ENCODE measurements around the gene LPAR3. TPM values are rescaled to one million over a fixed set of nuclear protein-coding genes. Genes with fewer than 3 reads are reported as not detected.

Gene LPAR3
- total and polyA plus RNA-seq, 3 experiments from 2014 or later, result 0.85 to 1.5 (median 1.1) TPM

DNA sequence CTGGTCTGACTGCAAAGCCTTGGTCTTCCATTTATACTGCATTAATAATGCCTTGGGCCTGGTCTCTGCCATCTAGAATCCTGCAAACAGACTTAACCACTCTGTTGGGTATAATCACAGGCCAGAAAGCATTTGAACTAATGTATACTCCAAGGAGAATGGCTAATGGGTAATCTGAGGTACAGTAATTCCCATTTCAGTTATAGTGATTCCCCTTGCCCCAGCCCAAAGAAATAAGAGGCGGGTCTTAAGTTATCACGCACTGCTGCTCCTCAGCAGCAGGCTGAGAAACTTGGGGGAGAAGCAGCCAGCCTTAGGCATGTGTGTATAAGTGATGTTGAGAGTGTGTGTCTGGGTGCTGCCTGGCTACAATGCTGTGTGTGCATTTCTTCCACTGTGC, 2.4 kb downstream of the LPAR3 start:
- Histone ChIP-seq H3K36me3 (ENCODE audit: insufficient read depth, low read length) (no peaks in the 10 kb centered on the region), H3K27ac (ENCODE audit: low read depth, low read length) (no peak overlapping the region), H3K4me1 (ENCODE audit: insufficient read depth, low read length) (peaks cover 15% of the 10 kb centered on the region), H3K27me3 (ENCODE audit: insufficient read depth, low read length, poor library complexity, severe bottlenecking) (peaks cover 12% of the 10 kb centered on the region), H3K4me3 (ENCODE audit: low read length) (no peak overlapping the region), H3K9me3 (ENCODE audit: low read length) (no peaks in the 10 kb centered on the region)
- H3K27ac Mint-ChIP-seq, result peak overlapping the region in 3 of 8 donors; percentile 2 to 8 (median 5)
- POLR2A ChIA-PET, result no interaction called here
- no peak for DNase-seq
- H3K4me3 Mint-ChIP-seq, result peak overlapping the region in 2 of 7 donors; percentile 16 to 67
- H3K36me3 Mint-ChIP-seq, result peaks cover 0 to 2% (median 1%) of the 10 kb centered on the region in 3 donors
- peaks cover 23 to 50% (median 36%) of the 10 kb centered on the region in 3 donors for H3K4me1 Mint-ChIP-seq
- H3K27me3 Mint-ChIP-seq, result peaks cover 19 to 26% of the 10 kb centered on the region in 2 donors
- CTCF ChIA-PET, result interaction anchor here (1.6 kb wide), 1 partner anchor 12 kb away, joined by 4 read pairs; no protein-coding TSS in a partner anchor
- no peaks in the 10 kb centered on the region for H3K9me3 Mint-ChIP-seq

DNA sequence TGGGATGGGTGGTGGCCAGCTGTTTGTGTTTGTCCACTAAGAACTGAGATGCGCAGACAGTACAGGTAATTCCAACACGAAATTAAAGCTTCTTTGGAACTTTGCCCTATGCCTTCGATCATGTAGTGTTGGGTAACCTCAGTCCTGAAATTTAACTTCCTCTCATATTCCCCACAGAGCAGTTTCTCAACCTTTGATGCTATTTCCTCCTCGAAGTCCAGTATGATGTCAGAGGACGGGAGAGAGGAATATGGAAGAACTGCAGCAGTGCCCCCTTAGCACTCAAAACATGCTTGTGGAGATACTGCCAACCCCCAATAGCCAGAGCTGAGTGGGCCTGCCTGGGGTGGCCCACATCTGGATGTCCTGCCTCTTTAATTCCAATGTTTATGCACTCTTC, 3.6 kb downstream of the LPAR3 start:
- peaks cover 15 to 26% of the 10 kb centered on the region in 2 donors for H3K27me3 Mint-ChIP-seq
- Histone ChIP-seq H3K9me3 (ENCODE audit: low read length) (no peaks in the 10 kb centered on the region), H3K36me3 (ENCODE audit: insufficient read depth, low read length) (no peaks in the 10 kb centered on the region), H3K27me3 (ENCODE audit: insufficient read depth, low read length, poor library complexity, severe bottlenecking) (peaks cover 12% of the 10 kb centered on the region), H3K4me3 (ENCODE audit: low read length) (no peak overlapping the region), H3K27ac (ENCODE audit: low read depth, low read length) (no peak overlapping the region), H3K4me1 (ENCODE audit: insufficient read depth, low read length) (peaks cover 15% of the 10 kb centered on the region)
- peaks cover 23 to 50% (median 36%) of the 10 kb centered on the region in 3 donors for H3K4me1 Mint-ChIP-seq
- no peak overlapping the region for H3K27ac Mint-ChIP-seq
- no peak for DNase-seq
- H3K4me3 Mint-ChIP-seq, result no peak overlapping the region
- ChIA-PET POLR2A (no interaction called here), CTCF (interaction anchor here (1.6 kb wide), 1 partner anchor 10 kb away, joined by 4 read pairs; no protein-coding TSS in a partner anchor)
- H3K36me3 Mint-ChIP-seq, result peaks cover 0 to 3% (median 1%) of the 10 kb centered on the region in 3 donors
- H3K9me3 Mint-ChIP-seq, result no peaks in the 10 kb centered on the region

DNA sequence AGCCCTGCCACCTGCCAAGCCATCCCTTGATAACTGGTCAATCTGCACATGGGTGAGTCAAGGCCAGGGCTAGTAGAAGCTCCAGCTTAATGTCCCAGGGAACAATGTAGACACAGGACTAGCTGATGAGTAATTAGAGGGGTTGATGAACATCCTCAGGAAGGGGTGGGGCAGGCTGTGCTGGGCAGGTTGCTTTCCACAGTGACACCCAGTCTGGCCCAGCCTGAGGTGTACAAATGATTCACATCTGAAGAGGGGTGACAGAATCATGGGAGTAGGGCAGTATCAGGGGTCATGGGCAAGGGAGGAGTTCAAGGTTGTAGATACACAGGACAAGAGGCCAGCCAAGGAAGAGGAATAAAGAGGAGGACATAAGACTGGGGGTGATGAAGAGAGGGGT, 4.3 kb downstream of the LPAR3 start:
- no peaks in the 10 kb centered on the region for H3K36me3 ChIP-seq (ENCODE audit: insufficient read depth, low read length)
- DNase-seq, result no peak
- peaks cover 0 to 3% (median 1%) of the 10 kb centered on the region in 3 donors for H3K36me3 Mint-ChIP-seq
- CTCF ChIA-PET, result interaction anchor here (0.8 to 1.2 kb wide), 2 partner anchors 10 to 106 kb away, joined by 3 read pairs; no protein-coding TSS in a partner anchor
- H3K9me3 ChIP-seq (ENCODE audit: low read length), result no peaks in the 10 kb centered on the region
- peak overlapping the region in 3 of 8 donors; percentile 54 to 62 (median 59) for H3K27ac Mint-ChIP-seq
- H3K4me1 Mint-ChIP-seq, result peaks cover 20 to 47% (median 31%) of the 10 kb centered on the region in 3 donors
- H3K27ac ChIP-seq (ENCODE audit: low read depth, low read length), result no peak overlapping the region
- POLR2A ChIA-PET, result interaction anchor here (0.6 kb wide), 1 partner anchor 10 kb away, joined by 4 read pairs; no protein-coding TSS in a partner anchor
- no peaks in the 10 kb centered on the region for H3K9me3 Mint-ChIP-seq
- H3K4me3 Mint-ChIP-seq, result peak overlapping the region in 1 of 7 donors; percentile 8
- peaks cover 10 to 27% of the 10 kb centered on the region in 2 donors for H3K27me3 Mint-ChIP-seq
- peaks cover 10% of the 10 kb centered on the region for H3K27me3 ChIP-seq (ENCODE audit: insufficient read depth, low read length, poor library complexity, severe bottlenecking)
- H3K4me1 ChIP-seq (ENCODE audit: insufficient read depth, low read length), result peaks cover 15% of the 10 kb centered on the region
- no peak overlapping the region for H3K4me3 ChIP-seq (ENCODE audit: low read length)

DNA sequence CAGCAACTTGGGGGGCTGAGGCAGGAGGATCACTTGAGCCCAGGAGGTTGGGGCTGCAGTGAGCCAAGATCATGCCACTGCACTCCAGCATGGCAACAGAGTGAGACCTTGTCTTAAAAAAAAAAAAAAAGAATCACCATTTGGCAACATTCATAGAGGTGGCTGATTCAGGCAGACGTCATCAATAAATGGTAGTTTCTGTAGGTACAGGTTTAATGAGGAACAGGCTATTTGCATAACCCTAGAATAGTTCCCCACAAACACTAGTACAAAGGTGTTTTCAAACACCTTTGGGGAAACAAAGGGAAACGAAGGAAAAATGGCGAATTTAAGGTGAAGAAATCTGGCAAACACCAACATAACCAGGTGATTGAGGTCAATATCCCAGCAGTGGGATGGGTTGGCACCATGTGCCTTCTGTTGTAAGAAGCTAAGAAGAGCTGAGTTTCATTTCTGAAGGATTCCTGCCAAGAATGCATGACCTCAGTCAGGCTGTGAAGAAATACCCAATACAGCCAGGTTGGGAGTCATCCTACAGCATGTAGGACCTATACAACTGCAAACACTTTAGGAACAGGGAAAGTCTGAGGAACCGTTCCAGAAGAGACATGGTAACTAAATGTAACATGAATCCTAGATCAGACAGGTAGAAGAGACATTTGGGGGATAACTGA, 5.6 kb downstream of the LPAR3 start:
- CTCF ChIA-PET, result no interaction called here
- no peaks in the 10 kb centered on the region for H3K9me3 ChIP-seq (ENCODE audit: low read length)
- H3K4me1 ChIP-seq (ENCODE audit: insufficient read depth, low read length), result peaks cover 11% of the 10 kb centered on the region
- H3K4me3 ChIP-seq (ENCODE audit: low read length), result no peak overlapping the region
- POLR2A ChIA-PET, result no interaction called here
- H3K27ac ChIP-seq (ENCODE audit: low read depth, low read length), result no peak overlapping the region
- Mint-ChIP-seq H3K36me3 (peaks cover 0 to 3% (median under 1%) of the 10 kb centered on the region in 3 donors), H3K4me1 (peaks cover 16 to 40% (median 23%) of the 10 kb centered on the region in 3 donors), H3K27me3 (peaks cover 5 to 22% of the 10 kb centered on the region in 2 donors), H3K4me3 (no peak overlapping the region), H3K9me3 (no peaks in the 10 kb centered on the region), H3K27ac (no peak overlapping the region)
- DNase-seq, result no peak
- H3K27me3 ChIP-seq (ENCODE audit: insufficient read depth, low read length, poor library complexity, severe bottlenecking), result peaks cover 2% of the 10 kb centered on the region
- no peaks in the 10 kb centered on the region for H3K36me3 ChIP-seq (ENCODE audit: insufficient read depth, low read length)

DNA sequence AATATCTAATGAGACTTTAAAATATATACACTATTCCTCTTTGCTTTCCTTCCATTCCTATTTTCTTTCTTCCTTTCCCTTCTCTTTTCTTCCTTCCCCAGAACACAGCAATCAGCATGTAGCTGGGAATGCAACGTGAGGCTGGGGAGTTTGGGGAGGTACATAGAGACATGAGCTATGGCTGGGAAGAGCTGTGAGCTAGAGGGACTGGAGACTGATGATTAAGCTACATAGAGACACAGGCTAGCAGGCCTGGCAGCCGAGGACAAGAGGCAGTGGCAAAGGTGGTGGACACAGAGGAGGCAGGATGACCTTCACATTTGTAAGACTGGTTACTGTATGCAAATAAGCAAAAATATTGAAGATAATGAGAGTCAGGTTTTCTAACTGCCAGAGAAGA, 7.5 kb downstream of the LPAR3 start:
- Histone ChIP-seq H3K4me1 (ENCODE audit: insufficient read depth, low read length) (peaks cover 11% of the 10 kb centered on the region), H3K9me3 (ENCODE audit: low read length) (no peaks in the 10 kb centered on the region), H3K27me3 (ENCODE audit: insufficient read depth, low read length, poor library complexity, severe bottlenecking) (no peaks in the 10 kb centered on the region), H3K27ac (ENCODE audit: low read depth, low read length) (no peak overlapping the region), H3K4me3 (ENCODE audit: low read length) (no peak overlapping the region), H3K36me3 (ENCODE audit: insufficient read depth, low read length) (no peaks in the 10 kb centered on the region)
- peaks cover 13 to 28% (median 15%) of the 10 kb centered on the region in 3 donors for H3K4me1 Mint-ChIP-seq
- H3K27me3 Mint-ChIP-seq, result peaks cover 4 to 17% of the 10 kb centered on the region in 2 donors
- no peak overlapping the region for H3K27ac Mint-ChIP-seq
- ChIA-PET CTCF (no interaction called here), POLR2A (no interaction called here)
- peaks cover 0 to 8% (median 1%) of the 10 kb centered on the region in 3 donors for H3K36me3 Mint-ChIP-seq
- H3K4me3 Mint-ChIP-seq, result peak overlapping the region in 1 of 7 donors; percentile 0
- H3K9me3 Mint-ChIP-seq, result peaks cover 0 to 2% (median 0%) of the 10 kb centered on the region in 5 donors
- no peak for DNase-seq

DNA sequence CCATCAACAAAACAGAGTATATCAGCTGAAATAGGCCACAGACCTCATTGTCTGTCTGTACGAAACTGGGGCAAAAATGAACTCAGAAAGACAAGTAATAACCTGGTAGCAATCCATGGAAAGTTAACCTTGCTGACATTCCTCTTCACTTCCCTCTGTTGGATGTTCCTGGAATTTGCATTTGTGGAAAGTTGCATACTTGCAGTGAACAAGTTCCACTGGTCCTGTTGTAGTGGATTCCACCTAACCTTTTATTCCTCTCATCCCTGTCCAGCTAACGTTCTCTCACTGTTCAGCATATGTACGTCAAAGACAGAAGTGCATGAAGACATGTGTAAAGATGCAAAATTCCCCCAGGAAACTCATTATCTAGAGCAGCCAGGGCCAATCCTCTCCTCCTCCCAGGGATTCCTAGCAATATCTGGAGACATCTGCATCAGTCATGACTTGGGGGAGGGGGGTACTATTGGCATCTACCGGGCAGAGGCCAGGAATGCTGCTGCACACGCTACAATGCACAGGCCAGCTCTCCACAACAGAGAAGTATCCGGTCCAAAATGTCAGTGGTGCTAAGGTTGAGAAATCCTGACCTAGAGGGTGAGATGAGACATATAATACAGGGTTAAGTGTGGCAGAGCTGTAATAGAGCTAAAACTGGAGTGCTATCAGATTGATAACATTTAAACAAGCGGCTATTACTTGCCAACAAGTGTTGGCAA, 8.2 kb downstream of the LPAR3 start:
- peaks cover 0 to 8% (median 1%) of the 10 kb centered on the region in 3 donors for H3K36me3 Mint-ChIP-seq
- ChIA-PET CTCF (no interaction called here), POLR2A (no interaction called here)

DNA sequence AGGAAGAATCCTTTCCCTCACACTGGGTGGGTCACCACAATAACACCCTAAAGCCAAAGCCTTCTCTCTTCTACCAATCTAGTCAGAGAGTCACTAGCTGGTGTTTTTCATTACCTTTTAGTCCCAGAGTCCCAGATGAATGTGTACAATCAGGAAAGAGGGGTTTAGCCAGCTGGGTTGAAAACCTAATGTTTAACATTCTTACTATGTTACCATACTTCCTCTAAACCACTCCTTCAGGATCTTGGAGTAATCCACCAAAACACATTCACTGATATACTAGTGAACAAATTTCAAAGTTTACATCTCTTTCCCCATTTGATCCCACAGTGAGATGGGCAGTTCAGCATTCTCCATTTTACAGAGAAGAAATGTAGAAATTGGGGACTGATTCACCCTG, 9.7 kb downstream of the LPAR3 start:
- H3K36me3 ChIP-seq (ENCODE audit: insufficient read depth, low read length), result no peaks in the 10 kb centered on the region
- no peak overlapping the region for H3K27ac Mint-ChIP-seq
- H3K27ac ChIP-seq (ENCODE audit: low read depth, low read length), result no peak overlapping the region
- ChIA-PET POLR2A (no interaction called here), CTCF (no interaction called here)
- peaks cover 4 to 7% (median 6%) of the 10 kb centered on the region in 3 donors for H3K4me1 Mint-ChIP-seq
- DNase-seq, result no peak
- H3K9me3 Mint-ChIP-seq, result peaks cover 0 to 2% (median 0%) of the 10 kb centered on the region in 5 donors
- no peaks in the 10 kb centered on the region for H3K27me3 ChIP-seq (ENCODE audit: insufficient read depth, low read length, poor library complexity, severe bottlenecking)
- H3K4me3 ChIP-seq (ENCODE audit: low read length), result no peak overlapping the region
- H3K36me3 Mint-ChIP-seq, result peaks cover 0 to 8% (median 1%) of the 10 kb centered on the region in 3 donors
- peaks cover 10 to 17% of the 10 kb centered on the region in 2 donors for H3K27me3 Mint-ChIP-seq
- no peaks in the 10 kb centered on the region for H3K9me3 ChIP-seq (ENCODE audit: low read length)
- H3K4me1 ChIP-seq (ENCODE audit: insufficient read depth, low read length), result peaks cover under 1% of the 10 kb centered on the region
- H3K4me3 Mint-ChIP-seq, result no peak overlapping the region

More for the DNA sequence above, 8.2 kb downstream of the LPAR3 start:
- Histone ChIP-seq H3K4me1 (ENCODE audit: insufficient read depth, low read length) (peaks cover 11% of the 10 kb centered on the region), H3K27ac (ENCODE audit: low read depth, low read length) (no peak overlapping the region), H3K36me3 (ENCODE audit: insufficient read depth, low read length) (no peaks in the 10 kb centered on the region), H3K4me3 (ENCODE audit: low read length) (no peak overlapping the region), H3K27me3 (ENCODE audit: insufficient read depth, low read length, poor library complexity, severe bottlenecking) (no peaks in the 10 kb centered on the region), H3K9me3 (ENCODE audit: low read length) (no peaks in the 10 kb centered on the region)
- no peak overlapping the region for H3K4me3 Mint-ChIP-seq
- peaks cover 10 to 17% of the 10 kb centered on the region in 2 donors for H3K27me3 Mint-ChIP-seq
- H3K4me1 Mint-ChIP-seq, result peaks cover 11 to 22% (median 15%) of the 10 kb centered on the region in 3 donors
- peaks cover 0 to 2% (median 0%) of the 10 kb centered on the region in 5 donors for H3K9me3 Mint-ChIP-seq
- no peak for DNase-seq
- H3K27ac Mint-ChIP-seq, result no peak overlapping the region

DNA sequence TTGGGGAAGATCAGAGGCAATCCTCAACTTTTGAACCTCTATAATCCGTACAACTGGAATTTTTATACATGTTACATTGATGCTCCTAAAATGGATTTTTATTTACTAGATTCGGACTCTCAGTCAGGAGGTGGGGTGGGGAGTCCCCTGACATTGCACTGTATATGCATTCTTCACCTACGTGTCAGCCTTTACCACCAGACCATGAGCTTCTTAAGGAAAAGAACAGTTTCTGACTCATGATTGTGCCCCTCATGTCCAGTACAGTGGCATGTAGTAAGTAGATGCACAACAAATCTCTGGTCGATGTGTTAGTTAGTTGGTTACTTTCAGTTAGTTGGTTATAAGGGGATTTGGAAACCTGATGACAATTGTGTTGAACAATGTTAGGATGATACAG, 15.4 kb downstream of the LPAR3 start:
- CTCF ChIA-PET, result no interaction called here
- POLR2A ChIA-PET, result no interaction called here
- Mint-ChIP-seq H3K27ac (no peak overlapping the region), H3K4me3 (no peak overlapping the region), H3K36me3 (peaks cover 0 to 8% (median 0%) of the 10 kb centered on the region in 3 donors), H3K27me3 (peaks cover 12 to 22% of the 10 kb centered on the region in 2 donors), H3K9me3 (peaks cover 0 to 2% (median 0%) of the 10 kb centered on the region in 5 donors), H3K4me1 (peaks cover 21 to 26% (median 23%) of the 10 kb centered on the region in 3 donors)
- Histone ChIP-seq H3K36me3 (ENCODE audit: insufficient read depth, low read length) (no peaks in the 10 kb centered on the region), H3K27ac (ENCODE audit: low read depth, low read length) (no peak overlapping the region), H3K9me3 (ENCODE audit: low read length) (no peaks in the 10 kb centered on the region), H3K27me3 (ENCODE audit: insufficient read depth, low read length, poor library complexity, severe bottlenecking) (no peaks in the 10 kb centered on the region), H3K4me1 (ENCODE audit: insufficient read depth, low read length) (peaks cover 13% of the 10 kb centered on the region), H3K4me3 (ENCODE audit: low read length) (no peak overlapping the region)
- no peak for DNase-seq
